ENCODE data around the gene GRM1. TPM values are rescaled to one million over a fixed set of nuclear protein-coding genes. Genes with fewer than 3 reads are reported as not detected.

The GRM1 gene
- total RNA-seq, 1 donor from 2014 or later: not detected

- intact Hi-C loops (cut with micrococcal nuclease): no loop called here
- H3K4me3 Mint-ChIP-seq: no peak overlapping the region
- DNase-seq (ENCODE audit: low spot score): no peak
- no peaks in the 10 kb centered on the region for H3K36me3 Mint-ChIP-seq (ENCODE audit: low read depth)
- no peaks in the 10 kb centered on the region for H3K4me1 Mint-ChIP-seq (ENCODE audit: low read depth)
- no peak overlapping the region for H3K27ac Mint-ChIP-seq
- no peaks in the 10 kb centered on the region for H3K9me3 Mint-ChIP-seq
- H3K27me3 Mint-ChIP-seq (ENCODE audit: insufficient read depth): peaks cover under 1% of the 10 kb centered on the region
Measured at GRCh38 chr6:146111881-146112450, 83.1 kb downstream of the GRM1 start.

- no peaks in the 10 kb centered on the region for H3K27me3 Mint-ChIP-seq (ENCODE audit: insufficient read depth)
- no peak overlapping the region for H3K4me3 Mint-ChIP-seq
- DNase-seq (ENCODE audit: low spot score): no peak
- H3K36me3 Mint-ChIP-seq (ENCODE audit: low read depth): no peaks in the 10 kb centered on the region
- H3K27ac Mint-ChIP-seq: no peak overlapping the region
- intact Hi-C loops (cut with micrococcal nuclease): no loop called here
- H3K4me1 Mint-ChIP-seq (ENCODE audit: low read depth): no peaks in the 10 kb centered on the region
- H3K9me3 Mint-ChIP-seq: no peaks in the 10 kb centered on the region
Measured at GRCh38 chr6:146113084-146113623, 84.3 kb downstream of the GRM1 start.

GRCh38 chr6:146123616-146124015, 94.8 kb downstream of the GRM1 start:
- intact Hi-C loops (cut with micrococcal nuclease): no loop called here
- H3K36me3 Mint-ChIP-seq (ENCODE audit: low read depth): no peaks in the 10 kb centered on the region
- no peaks in the 10 kb centered on the region for H3K27me3 Mint-ChIP-seq (ENCODE audit: insufficient read depth)
- no peak for DNase-seq (ENCODE audit: low spot score)
- H3K27ac Mint-ChIP-seq: no peak overlapping the region
- no peaks in the 10 kb centered on the region for H3K4me1 Mint-ChIP-seq (ENCODE audit: low read depth)
- H3K4me3 Mint-ChIP-seq: no peak overlapping the region
- H3K9me3 Mint-ChIP-seq: no peaks in the 10 kb centered on the region

DNA sequence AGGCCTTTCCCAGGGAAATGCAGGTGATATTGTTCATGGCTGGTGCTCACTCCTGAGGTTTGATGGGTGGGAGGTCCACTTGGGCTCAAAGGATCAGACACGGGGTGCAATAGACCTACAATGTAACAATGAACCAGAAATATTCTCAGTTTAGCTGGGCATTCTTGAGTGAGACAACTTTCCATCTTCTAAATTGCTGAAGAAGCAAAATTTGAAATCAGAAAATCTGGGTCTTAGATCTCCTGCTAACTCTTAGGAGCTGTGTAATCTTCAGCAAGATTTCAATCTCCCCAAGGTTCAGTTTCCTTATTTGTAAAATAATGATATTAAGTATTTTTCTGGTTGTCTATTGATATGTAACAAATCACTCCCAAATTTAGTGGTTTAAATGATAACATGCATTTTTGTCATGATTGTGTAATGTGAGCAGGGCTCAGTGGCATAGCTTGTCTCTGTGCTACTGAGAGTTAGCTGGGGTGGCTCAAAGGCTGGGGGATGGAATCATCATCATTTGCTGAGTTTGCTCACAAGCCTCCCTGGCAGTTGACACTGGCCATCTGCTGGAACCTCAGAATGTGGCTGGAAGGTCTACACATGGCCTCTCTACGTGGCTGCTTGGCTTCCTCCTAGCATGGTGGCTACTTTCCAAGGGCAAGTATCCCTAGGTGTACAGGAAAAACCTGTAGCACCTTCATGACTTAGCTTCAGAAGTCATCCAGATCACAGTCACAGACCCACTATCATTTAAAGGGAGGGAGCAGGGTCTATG, 98.8 kb downstream of the GRM1 start:
- Mint-ChIP-seq H3K4me3 (no peak overlapping the region), H3K27ac (no peak overlapping the region), H3K4me1 (ENCODE audit: low read depth) (no peaks in the 10 kb centered on the region), H3K9me3 (no peaks in the 10 kb centered on the region), H3K27me3 (ENCODE audit: insufficient read depth) (no peaks in the 10 kb centered on the region), H3K36me3 (ENCODE audit: low read depth) (no peaks in the 10 kb centered on the region)
- DNase-seq (ENCODE audit: low spot score): no peak
- intact Hi-C loops (cut with micrococcal nuclease): no loop called here

GRCh38 chr6:146133866-146134265, 105.0 kb downstream of the GRM1 start:
- H3K9me3 Mint-ChIP-seq: peaks cover 4% of the 10 kb centered on the region
- no peaks in the 10 kb centered on the region for H3K27me3 Mint-ChIP-seq (ENCODE audit: insufficient read depth)
- no peak for DNase-seq (ENCODE audit: low spot score)
- H3K27ac Mint-ChIP-seq: no peak overlapping the region
- H3K4me1 Mint-ChIP-seq (ENCODE audit: low read depth): no peaks in the 10 kb centered on the region
- no peak overlapping the region for H3K4me3 Mint-ChIP-seq
- no peaks in the 10 kb centered on the region for H3K36me3 Mint-ChIP-seq (ENCODE audit: low read depth)
- intact Hi-C loops (cut with micrococcal nuclease): no loop called here

DNA sequence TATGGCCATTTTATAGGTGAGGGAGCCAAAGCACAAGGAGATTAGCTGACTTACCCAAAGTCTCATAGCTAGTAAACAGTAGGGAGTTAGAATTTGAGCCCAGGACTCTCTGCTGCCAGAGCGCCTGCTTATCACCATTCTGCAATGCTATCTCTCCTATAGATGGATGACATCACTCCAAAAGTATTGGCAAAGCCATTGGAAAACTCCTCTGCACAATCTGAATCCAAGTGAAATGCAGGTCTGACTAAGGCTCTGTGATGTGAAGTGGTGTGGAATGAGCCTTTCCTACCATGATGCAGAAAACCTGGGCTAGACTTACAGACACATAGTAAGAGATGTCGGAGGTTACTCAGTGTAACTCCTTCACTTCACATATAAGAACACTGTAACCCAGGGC, 106.3 kb downstream of the GRM1 start:
- H3K9me3 Mint-ChIP-seq: peaks cover 4% of the 10 kb centered on the region
- no peak for DNase-seq (ENCODE audit: low spot score)
- intact Hi-C loops (cut with micrococcal nuclease): no loop called here
- H3K4me3 Mint-ChIP-seq: no peak overlapping the region
- H3K36me3 Mint-ChIP-seq (ENCODE audit: low read depth): no peaks in the 10 kb centered on the region
- no peaks in the 10 kb centered on the region for H3K4me1 Mint-ChIP-seq (ENCODE audit: low read depth)
- H3K27ac Mint-ChIP-seq: no peak overlapping the region
- H3K27me3 Mint-ChIP-seq (ENCODE audit: insufficient read depth): peaks cover 1% of the 10 kb centered on the region

DNA sequence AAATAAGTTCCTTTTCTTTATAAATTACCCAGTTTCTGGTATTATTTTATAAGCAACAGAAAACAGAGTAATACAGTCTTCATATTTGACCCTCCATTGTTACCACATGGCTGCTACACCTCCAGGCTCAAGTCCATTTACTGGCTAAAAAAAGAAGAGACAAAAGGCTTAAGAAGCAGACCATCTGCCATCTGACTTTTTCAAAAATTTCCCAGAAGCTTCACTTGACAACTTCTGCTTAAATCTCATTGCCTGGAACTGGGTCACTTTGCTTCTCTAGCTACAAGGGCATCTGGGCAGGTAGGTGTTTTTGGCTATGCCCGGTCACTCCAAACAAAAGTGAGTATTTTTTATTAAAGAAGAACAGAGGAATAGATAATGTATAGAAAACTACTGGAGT, 118.0 kb downstream of the GRM1 start:
- H3K9me3 Mint-ChIP-seq: no peaks in the 10 kb centered on the region
- H3K4me1 Mint-ChIP-seq (ENCODE audit: low read depth): no peaks in the 10 kb centered on the region
- H3K4me3 Mint-ChIP-seq: no peak overlapping the region
- no peaks in the 10 kb centered on the region for H3K36me3 Mint-ChIP-seq (ENCODE audit: low read depth)
- no peak overlapping the region for H3K27ac Mint-ChIP-seq
- peaks cover 2% of the 10 kb centered on the region for H3K27me3 Mint-ChIP-seq (ENCODE audit: insufficient read depth)
- intact Hi-C loops (cut with micrococcal nuclease): no loop called here
- no peak for DNase-seq (ENCODE audit: low spot score)

- no peaks in the 10 kb centered on the region for H3K4me1 Mint-ChIP-seq (ENCODE audit: low read depth)
- H3K9me3 Mint-ChIP-seq: no peaks in the 10 kb centered on the region
- peaks cover 4% of the 10 kb centered on the region for H3K27me3 Mint-ChIP-seq (ENCODE audit: insufficient read depth)
- no peaks in the 10 kb centered on the region for H3K36me3 Mint-ChIP-seq (ENCODE audit: low read depth)
- H3K27ac Mint-ChIP-seq: no peak overlapping the region
- intact Hi-C loops (cut with micrococcal nuclease): no loop called here
- DNase-seq (ENCODE audit: low spot score): no peak
- no peak overlapping the region for H3K4me3 Mint-ChIP-seq
Measured at GRCh38 chr6:146149770-146150169, 120.9 kb downstream of the GRM1 start.

GRCh38 chr6:146153040-146153758, 124.3 kb downstream of the GRM1 start:
- H3K9me3 Mint-ChIP-seq: no peaks in the 10 kb centered on the region
- H3K4me3 Mint-ChIP-seq: no peak overlapping the region
- H3K27me3 Mint-ChIP-seq (ENCODE audit: insufficient read depth): peaks cover 2% of the 10 kb centered on the region
- no peaks in the 10 kb centered on the region for H3K36me3 Mint-ChIP-seq (ENCODE audit: low read depth)
- H3K4me1 Mint-ChIP-seq (ENCODE audit: low read depth): no peaks in the 10 kb centered on the region
- no peak for DNase-seq (ENCODE audit: low spot score)
- no peak overlapping the region for H3K27ac Mint-ChIP-seq
- intact Hi-C loops (cut with micrococcal nuclease): no loop called here

GRCh38 chr6:146154197-146154596, 125.3 kb downstream of the GRM1 start:
- no peak for DNase-seq (ENCODE audit: low spot score)
- intact Hi-C loops (cut with micrococcal nuclease): no loop called here
- Mint-ChIP-seq H3K9me3 (no peaks in the 10 kb centered on the region), H3K27me3 (ENCODE audit: insufficient read depth) (peaks cover 2% of the 10 kb centered on the region), H3K27ac (no peak overlapping the region), H3K4me3 (no peak overlapping the region), H3K36me3 (ENCODE audit: low read depth) (no peaks in the 10 kb centered on the region), H3K4me1 (ENCODE audit: low read depth) (no peaks in the 10 kb centered on the region)

- intact Hi-C loops (cut with micrococcal nuclease): no loop called here
- Mint-ChIP-seq H3K36me3 (ENCODE audit: low read depth) (no peaks in the 10 kb centered on the region), H3K4me1 (ENCODE audit: low read depth) (no peaks in the 10 kb centered on the region), H3K9me3 (no peaks in the 10 kb centered on the region), H3K4me3 (no peak overlapping the region), H3K27me3 (ENCODE audit: insufficient read depth) (no peaks in the 10 kb centered on the region), H3K27ac (no peak overlapping the region)
- DNase-seq (ENCODE audit: low spot score): no peak
Measured at GRCh38 chr6:146161664-146162063, 132.8 kb downstream of the GRM1 start.

GRCh38 chr6:146169872-146170271, 141.0 kb downstream of the GRM1 start:
- peaks cover 3% of the 10 kb centered on the region for H3K9me3 Mint-ChIP-seq
- intact Hi-C loops (cut with micrococcal nuclease): no loop called here
- H3K36me3 Mint-ChIP-seq (ENCODE audit: low read depth): no peaks in the 10 kb centered on the region
- no peaks in the 10 kb centered on the region for H3K27me3 Mint-ChIP-seq (ENCODE audit: insufficient read depth)
- no peak overlapping the region for H3K27ac Mint-ChIP-seq
- H3K4me3 Mint-ChIP-seq: no peak overlapping the region
- no peaks in the 10 kb centered on the region for H3K4me1 Mint-ChIP-seq (ENCODE audit: low read depth)
- DNase-seq (ENCODE audit: low spot score): no peak

DNA sequence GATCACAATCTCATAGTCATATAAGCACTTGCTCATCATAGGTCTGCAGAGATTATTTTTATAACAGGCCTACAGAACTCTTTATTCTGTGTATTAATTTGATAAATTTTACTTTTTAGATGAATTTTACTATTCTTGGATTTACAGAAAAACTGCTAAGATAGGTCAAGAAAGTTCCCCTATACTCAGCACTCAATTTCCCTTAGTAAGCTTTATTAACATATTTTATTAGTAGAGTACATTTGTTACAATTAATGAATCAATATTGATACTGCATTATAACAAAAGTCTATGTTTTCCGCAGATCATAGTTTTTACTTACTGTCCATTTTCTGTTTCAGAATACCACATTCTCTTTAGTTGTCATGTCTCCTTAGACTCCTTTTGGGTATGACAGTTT, 148.9 kb downstream of the GRM1 start:
- no peaks in the 10 kb centered on the region for H3K36me3 Mint-ChIP-seq (ENCODE audit: low read depth)
- H3K27ac Mint-ChIP-seq: no peak overlapping the region
- no peaks in the 10 kb centered on the region for H3K9me3 Mint-ChIP-seq
- no peaks in the 10 kb centered on the region for H3K4me1 Mint-ChIP-seq (ENCODE audit: low read depth)
- H3K4me3 Mint-ChIP-seq: no peak overlapping the region
- H3K27me3 Mint-ChIP-seq (ENCODE audit: insufficient read depth): no peaks in the 10 kb centered on the region
- DNase-seq (ENCODE audit: low spot score): no peak
- intact Hi-C loops (cut with micrococcal nuclease): no loop called here

All from activated T-helper 1 cell treated with anti-CD3 and anti-CD28 coated beads, Interleukin-12 subunit alpha, Interleukin-12 subunit beta, Interleukin-2, Interleukin-4 antibody, amounts not matched to agents 30 ng/mL and 10 ng/mL and 1 ng/mL, durations not matched to agents 14 hours and 24 hours and 36 hours (primary cell).